CD4-positive, alpha-beta T cell treated with Interleukin-10 for 1 hour (primary cell): ENCODE measurements around the gene TMC2.

Experiments
- DNase-seq: peaks from one replicate; pipeline ENCODE4 v3.0.0-alpha.2; 2020

TMC2 gene

GRCh38 chr20:2640260-2640659 lies 103.9 kb downstream of the TMC2 start:
- no peak for DNase-seq

- no peak for DNase-seq
Observed at GRCh38 chr20:2640899-2641298, 104.5 kb downstream of the TMC2 start.

GRCh38 chr20:2643708-2644107 lies 107.3 kb downstream of the TMC2 start:
- DNase-seq = no peak

- DNase-seq = peak; percentile 95
Observed at GRCh38 chr20:2651772-2652723, 115.7 kb downstream of the TMC2 start, which contains the start of gene NOP56. Gene NOP56 (plus strand): TSS chr20:2652632. CDS start chr20:2652661, 29 bp downstream.

- peak; percentile 23 for DNase-seq
Observed at GRCh38 chr20:2652724-2653555, 116.6 kb downstream of the TMC2 start.

GRCh38 chr20:2653556-2654383 lies 117.4 kb downstream of the TMC2 start:
- no peak for DNase-seq

GRCh38 chr20:2654384-2654822 lies 118.0 kb downstream of the TMC2 start:
- no peak for DNase-seq

- no peak for DNase-seq
Observed at GRCh38 chr20:2654831-2655230, 118.5 kb downstream of the TMC2 start.

GRCh38 chr20:2655331-2656116 lies 119.2 kb downstream of the TMC2 start:
- no peak for DNase-seq

- no peak for DNase-seq
Observed at GRCh38 chr20:2656471-2657117, 120.2 kb downstream of the TMC2 start.

GRCh38 chr20:2657241-2657640 lies 120.9 kb downstream of the TMC2 start:
- no peak for DNase-seq

GRCh38 chr20:2657674-2658073 lies 121.3 kb downstream of the TMC2 start:
- no peak for DNase-seq

GRCh38 chr20:2658414-2659354 lies 122.3 kb downstream of the TMC2 start:
- no peak for DNase-seq

- DNase-seq = no peak
Observed at GRCh38 chr20:2659547-2659946, 123.2 kb downstream of the TMC2 start.

GRCh38 chr20:2663364-2663886 lies 127.1 kb downstream of the TMC2 start:
- DNase-seq = no peak

GRCh38 chr20:2663887-2664719 lies 127.7 kb downstream of the TMC2 start, which contains the start of gene IDH3B:
Gene IDH3B (minus strand): TSS chr20:2664216. CDS start chr20:2664188, 28 bp downstream.
- peak; percentile 93 for DNase-seq

- DNase-seq = no peak
Observed at GRCh38 chr20:2671977-2672376, 135.6 kb downstream of the TMC2 start.

- DNase-seq = no peak
Observed at GRCh38 chr20:2672446-2672845, 136.1 kb downstream of the TMC2 start.

- no peak for DNase-seq
Observed at GRCh38 chr20:2673453-2673852, 137.1 kb downstream of the TMC2 start.
